Panc1 (cell line): ENCODE data around the gene PTBP2. TPM values are rescaled to one million over a fixed set of nuclear protein-coding genes. Genes with fewer than 3 reads are reported as not detected.

Experiments used
- ATAC-seq: fragments of 200-7000 bp; cut with Tn5 transposase; 2 replicates; pipeline ENCODE4 v1.9.1; 2020; ENCODE audit warnings: mild to moderate bottlenecking, moderate library complexity
- BruUV-seq: library from RNA; stranded (reverse); fragments of 400-500 nt; replicated peaks from 2 replicates; lab custom pipeline; 2021; lab: Mats Ljungman, UMichigan
- CTCF ChIA-PET: fragments of 300-600 bp; sonication (Branson Sonifier 250); formaldehyde crosslinking; loops from one replicate; lab custom pipeline; 2022; ENCODE audit warnings: antibody characterized with exemption; lab: Charles Lee
- POLR2A ChIA-PET: fragments of 300-600 bp; sonication (Branson Sonifier 250); formaldehyde crosslinking; loops from one replicate; lab custom pipeline; 2022; ENCODE audit warnings: antibody characterized with exemption; lab: Charles Lee
- DNase-seq: peaks from one replicate; pipeline ENCODE4 v3.0.0-alpha.2; 2010; ENCODE audit warnings: low read depth, low spot score
- H3K27ac ChIP-seq: 2 replicates; pipeline ENCODE4 v1.5.1; 2011; ENCODE audit warnings: mild to moderate bottlenecking, low read length, inconsistent platforms
- H3K27me3 ChIP-seq: fragments of 200-500 bp; sonication (Bioruptor generic); 2 replicates; pipeline ENCODE4 v1.6.0; 2014; ENCODE audit warnings: low read length, inconsistent platforms; ENCODE audit not compliant: control insufficient read depth, insufficient read depth
- H3K36me3 ChIP-seq: fragments of 200-500 bp; sonication (Bioruptor generic); 2 replicates; pipeline ENCODE4 v1.5.1; 2014; ENCODE audit warnings: inconsistent platforms, mild to moderate bottlenecking, low read length, moderate library complexity; ENCODE audit not compliant: control insufficient read depth, insufficient read depth
- H3K4me1 ChIP-seq: 2 replicates; pipeline ENCODE4 v1.5.1; 2011; ENCODE audit warnings: inconsistent platforms, mild to moderate bottlenecking, low read length, moderate library complexity; ENCODE audit not compliant: control insufficient read depth, insufficient read depth
- H3K4me3 ChIP-seq, 2 experiments: 2 replicates each; pipeline ENCODE4 v1.5.1; 2011 to 2012; ENCODE audit warnings: low read depth in 2 of 2, low read length in 2 of 2, mild to moderate bottlenecking in 2 of 2, inconsistent platforms in 1 of 2, moderate library complexity in 1 of 2
- H3K9me3 ChIP-seq: fragments of 200-500 bp; sonication (Bioruptor generic); 2 replicates; pipeline ENCODE4 v1.5.1; 2014; ENCODE audit warnings: low read depth, mild to moderate bottlenecking, inconsistent platforms, low read length, moderate library complexity; ENCODE audit not compliant: control insufficient read depth, insufficient read depth
- POLR2AphosphoS5 ChIP-seq: IDR thresholded peaks from 2 replicates; pipeline ENCODE4 v1.6.1; 2012; ENCODE audit warnings: mild to moderate bottlenecking, low read depth, low read length, moderate library complexity
- SIN3A ChIP-seq: IDR thresholded peaks from 2 replicates; pipeline ENCODE4 v1.6.1; 2012; ENCODE audit warnings: low read depth, mild to moderate bottlenecking, low read length, moderate library complexity, borderline replicate concordance; ENCODE audit not compliant: insufficient read depth
- TCF7L2 ChIP-seq: IDR thresholded peaks from 2 replicates; pipeline ENCODE4 v1.6.1; 2011; ENCODE audit warnings: mild to moderate bottlenecking, low read depth, low read length, inconsistent platforms
- in situ Hi-C: cut with HindIII; loops from 2 replicates; pipeline ENCODE4 v1.10.0; 2016; ENCODE audit warnings: low sequenced_read_pairs, low pct_unique_long_range_greater_than_20kb
- intact Hi-C: fragments of 100-400 bp; cut with micrococcal nuclease; formaldehyde crosslinking; loops from one replicate; pipeline ENCODE4 v1.10.0; 2022; ENCODE audit not compliant: unreplicated experiment
- total RNA-seq: library from RNA; stranded (reverse); gene quantifications from one replicate; pipeline ENCODE4 v1.2.1, GENCODE V29; 2021; ENCODE audit not compliant: unreplicated experiment
- TF ChIP-seq, protein P1 (sequence below), 2 experiments: IDR thresholded peaks; 2 replicates each; pipeline ENCODE4 v1.6.1; 2011 to 2012; ENCODE audit warnings: low read depth in 2 of 2, control low read depth in 1 of 2, low read length in 1 of 2, mild to moderate bottlenecking in 1 of 2, moderate library complexity in 1 of 2; ENCODE audit not compliant: insufficient read depth in 1 of 2
- TF ChIP-seq, protein P2 (sequence below): fragments of 450-650 bp; IDR thresholded peaks from 2 replicates; pipeline ENCODE4 v1.5.1; 2017; ENCODE audit warnings: mild to moderate bottlenecking

The PTBP2 gene
- total RNA-seq, 1 experiment from 2014 or later = 12.9 TPM

DNA sequence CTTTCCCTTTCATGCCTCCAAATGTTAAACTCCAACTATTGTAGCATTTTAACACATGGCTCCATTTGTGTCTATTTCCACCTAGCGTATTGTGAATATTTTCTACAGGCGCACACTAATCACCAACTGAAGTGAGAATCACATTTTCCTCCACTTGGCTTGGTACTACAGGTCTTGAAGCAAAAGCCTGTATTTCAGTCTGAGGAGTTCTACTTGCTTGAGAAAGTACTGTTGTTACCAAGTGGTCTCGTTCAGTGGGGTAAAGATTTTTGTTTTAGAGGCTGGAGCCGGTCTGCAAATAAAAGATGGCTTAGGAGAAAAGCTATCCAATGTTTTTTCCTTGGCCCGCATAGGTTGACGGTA, 550 bp upstream of the PTBP2 start:
- ATAC-seq (no peak; the same call in 1 of the 2 replicates), DNase-seq (peak; percentile 4)
- BruUV-seq = no TSS peak
- peak overlapping the region; percentile 82 for H3K27ac ChIP-seq
- peak overlapping the region; percentile 75 to 93 for H3K4me3 ChIP-seq
- in situ Hi-C loops = no loop called here
- H3K9me3 ChIP-seq = no peaks in the 10 kb centered on the region
- ChIA-PET CTCF (no interaction called here), POLR2A (no interaction called here)
- peaks cover 4% of the 10 kb centered on the region; the same call in 1 of the 2 replicates for H3K4me1 ChIP-seq
- peaks cover 3% of the 10 kb centered on the region for H3K36me3 ChIP-seq
- no peaks in the 10 kb centered on the region for H3K27me3 ChIP-seq
- TF ChIP-seq POLR2AphosphoS5 (no peak), SIN3A (no peak)
- intact Hi-C loops = no loop called here

DNA sequence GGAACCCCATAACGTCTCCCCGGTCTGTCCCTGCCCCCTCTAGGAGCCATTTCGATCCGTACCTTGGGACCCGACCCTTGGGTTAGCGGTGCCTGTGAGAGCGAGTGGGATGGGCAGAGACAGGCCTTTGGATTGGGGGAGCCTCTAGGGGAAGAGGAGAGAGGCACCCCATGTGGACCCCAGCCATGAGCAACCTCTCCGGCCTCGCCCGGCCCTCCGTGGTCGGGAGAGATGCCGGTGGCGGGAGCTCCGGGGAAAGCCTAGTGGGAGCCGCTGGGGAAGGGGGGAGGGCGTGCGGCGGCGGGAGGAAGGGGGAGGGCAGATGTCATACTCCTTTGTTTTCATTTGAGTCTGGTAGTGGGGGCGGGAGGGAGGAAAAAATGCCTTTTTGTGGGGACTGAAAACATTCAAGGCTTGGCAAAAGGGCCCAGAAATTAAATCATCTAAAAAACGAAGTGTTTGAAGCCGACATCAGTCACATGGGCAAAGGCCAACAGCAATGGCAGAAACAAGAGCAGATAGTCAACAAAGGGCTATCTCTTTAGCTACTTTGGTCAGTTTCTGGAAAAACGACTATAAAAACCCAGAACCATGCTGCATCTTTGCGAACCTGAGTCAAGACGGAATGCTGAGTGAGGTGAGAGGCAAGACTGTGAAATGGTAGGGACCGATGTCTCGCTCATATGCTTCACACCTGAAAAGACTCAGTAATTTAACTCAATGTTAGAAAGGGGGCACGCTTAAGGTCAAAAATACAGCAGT, 758 bp downstream of the PTBP2 start:
- peak overlapping the region; percentile 75 to 93 for H3K4me3 ChIP-seq
- H3K4me1 ChIP-seq = peaks cover 4% of the 10 kb centered on the region; the same call in 1 of the 2 replicates
- BruUV-seq = TSS peak; percentile 77
- no peaks in the 10 kb centered on the region for H3K27me3 ChIP-seq
- peak; percentile 81 for ATAC-seq
- in situ Hi-C loops = no loop called here
- H3K36me3 ChIP-seq = peaks cover 3% of the 10 kb centered on the region
- intact Hi-C loops = no loop called here
- H3K9me3 ChIP-seq = no peaks in the 10 kb centered on the region
- CTCF ChIA-PET = interaction anchor here (0.8 kb wide), 1 partner anchor 16 kb away, joined by 9 read pairs; no protein-coding TSS in a partner anchor
- POLR2A ChIA-PET = no interaction called here
- TF ChIP-seq SIN3A (no peak), TCF7L2 (no peak)
- TF ChIP-seq, protein P1, sequence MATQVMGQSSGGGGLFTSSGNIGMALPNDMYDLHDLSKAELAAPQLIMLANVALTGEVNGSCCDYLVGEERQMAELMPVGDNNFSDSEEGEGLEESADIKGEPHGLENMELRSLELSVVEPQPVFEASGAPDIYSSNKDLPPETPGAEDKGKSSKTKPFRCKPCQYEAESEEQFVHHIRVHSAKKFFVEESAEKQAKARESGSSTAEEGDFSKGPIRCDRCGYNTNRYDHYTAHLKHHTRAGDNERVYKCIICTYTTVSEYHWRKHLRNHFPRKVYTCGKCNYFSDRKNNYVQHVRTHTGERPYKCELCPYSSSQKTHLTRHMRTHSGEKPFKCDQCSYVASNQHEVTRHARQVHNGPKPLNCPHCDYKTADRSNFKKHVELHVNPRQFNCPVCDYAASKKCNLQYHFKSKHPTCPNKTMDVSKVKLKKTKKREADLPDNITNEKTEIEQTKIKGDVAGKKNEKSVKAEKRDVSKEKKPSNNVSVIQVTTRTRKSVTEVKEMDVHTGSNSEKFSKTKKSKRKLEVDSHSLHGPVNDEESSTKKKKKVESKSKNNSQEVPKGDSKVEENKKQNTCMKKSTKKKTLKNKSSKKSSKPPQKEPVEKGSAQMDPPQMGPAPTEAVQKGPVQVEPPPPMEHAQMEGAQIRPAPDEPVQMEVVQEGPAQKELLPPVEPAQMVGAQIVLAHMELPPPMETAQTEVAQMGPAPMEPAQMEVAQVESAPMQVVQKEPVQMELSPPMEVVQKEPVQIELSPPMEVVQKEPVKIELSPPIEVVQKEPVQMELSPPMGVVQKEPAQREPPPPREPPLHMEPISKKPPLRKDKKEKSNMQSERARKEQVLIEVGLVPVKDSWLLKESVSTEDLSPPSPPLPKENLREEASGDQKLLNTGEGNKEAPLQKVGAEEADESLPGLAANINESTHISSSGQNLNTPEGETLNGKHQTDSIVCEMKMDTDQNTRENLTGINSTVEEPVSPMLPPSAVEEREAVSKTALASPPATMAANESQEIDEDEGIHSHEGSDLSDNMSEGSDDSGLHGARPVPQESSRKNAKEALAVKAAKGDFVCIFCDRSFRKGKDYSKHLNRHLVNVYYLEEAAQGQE (IDR thresholded peaks at IDR 0.05; ENCODE audit: insufficient read depth in 1 of 2, low read depth in 2 of 2, low read length in 1 of 2) = no peak
- TF ChIP-seq, protein P2, sequence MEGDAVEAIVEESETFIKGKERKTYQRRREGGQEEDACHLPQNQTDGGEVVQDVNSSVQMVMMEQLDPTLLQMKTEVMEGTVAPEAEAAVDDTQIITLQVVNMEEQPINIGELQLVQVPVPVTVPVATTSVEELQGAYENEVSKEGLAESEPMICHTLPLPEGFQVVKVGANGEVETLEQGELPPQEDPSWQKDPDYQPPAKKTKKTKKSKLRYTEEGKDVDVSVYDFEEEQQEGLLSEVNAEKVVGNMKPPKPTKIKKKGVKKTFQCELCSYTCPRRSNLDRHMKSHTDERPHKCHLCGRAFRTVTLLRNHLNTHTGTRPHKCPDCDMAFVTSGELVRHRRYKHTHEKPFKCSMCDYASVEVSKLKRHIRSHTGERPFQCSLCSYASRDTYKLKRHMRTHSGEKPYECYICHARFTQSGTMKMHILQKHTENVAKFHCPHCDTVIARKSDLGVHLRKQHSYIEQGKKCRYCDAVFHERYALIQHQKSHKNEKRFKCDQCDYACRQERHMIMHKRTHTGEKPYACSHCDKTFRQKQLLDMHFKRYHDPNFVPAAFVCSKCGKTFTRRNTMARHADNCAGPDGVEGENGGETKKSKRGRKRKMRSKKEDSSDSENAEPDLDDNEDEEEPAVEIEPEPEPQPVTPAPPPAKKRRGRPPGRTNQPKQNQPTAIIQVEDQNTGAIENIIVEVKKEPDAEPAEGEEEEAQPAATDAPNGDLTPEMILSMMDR = no peak
- DNase-seq = peak; percentile 2
- H3K27ac ChIP-seq = peak overlapping the region; percentile 86

DNA sequence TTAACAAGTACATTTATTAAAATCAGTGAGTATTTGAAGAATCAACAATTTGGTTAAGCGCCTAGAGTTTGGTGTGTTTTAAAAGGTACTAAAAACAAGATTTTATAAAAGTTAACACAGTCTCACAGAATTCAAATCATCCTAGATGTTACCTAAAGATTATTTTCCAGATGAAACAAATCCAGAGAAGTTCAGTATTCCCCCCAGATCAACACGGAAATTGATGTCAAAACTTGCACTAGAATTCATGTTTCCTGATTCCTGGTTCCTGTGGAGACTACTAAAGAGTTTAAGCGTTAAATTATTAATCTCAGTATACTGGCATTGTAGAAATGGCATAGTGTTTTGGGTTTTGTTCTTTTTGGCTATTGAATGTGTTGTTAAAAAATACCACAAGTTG, 1.4 kb downstream of the PTBP2 start:
- ATAC-seq (no peak), DNase-seq (no peak)
- Histone ChIP-seq H3K9me3 (no peaks in the 10 kb centered on the region), H3K27ac (peak overlapping the region; percentile 86), H3K36me3 (peaks cover 3% of the 10 kb centered on the region), H3K4me3 (peak overlapping the region; percentile 75 to 93), H3K4me1 (peaks cover 4% of the 10 kb centered on the region; the same call in 1 of the 2 replicates), H3K27me3 (no peaks in the 10 kb centered on the region)
- intact Hi-C loops = no loop called here
- BruUV-seq = no TSS peak
- ChIA-PET POLR2A (no interaction called here), CTCF (interaction anchor here (0.8 kb wide), 1 partner anchor 15 kb away, joined by 9 read pairs; no protein-coding TSS in a partner anchor)
- TF ChIP-seq TCF7L2 (no peak), SIN3A (no peak), POLR2AphosphoS5 (no peak)
- TF ChIP-seq, protein P2 = no peak
- TF ChIP-seq, protein P1 (IDR thresholded peaks at IDR 0.05; ENCODE audit: insufficient read depth in 1 of 2, low read depth in 2 of 2, low read length in 1 of 2) = no peak
- in situ Hi-C loops = no loop called here
